BE2C (cell line): Measurements from ENCODE around the gene CRPPA.

ENCODE experiments used
- DNase-seq: peaks from one replicate; pipeline ENCODE4 v3.0.0-alpha.2; 2020
- H3K27me3 ChIP-seq: fragments of 250-450 bp; sonication (Bioruptor Pico); 2 replicates; pipeline ENCODE4 v1.5.1; 2020; ENCODE audit warnings: mild to moderate bottlenecking
- H3K36me3 ChIP-seq: fragments of 250-450 bp; sonication (Bioruptor Pico); 2 replicates; pipeline ENCODE4 v1.5.1; 2020; ENCODE audit warnings: mild to moderate bottlenecking
- H3K4me1 ChIP-seq: fragments of 250-450 bp; sonication (Bioruptor Pico); 2 replicates; pipeline ENCODE4 v1.5.1; 2020
- H3K4me3 ChIP-seq: 2 replicates; pipeline ENCODE4 v1.5.1; 2011; ENCODE audit warnings: low read depth, low read length
- H3K9me3 ChIP-seq: fragments of 250-450 bp; sonication (Bioruptor Pico); 2 replicates; pipeline ENCODE4 v1.5.1; 2020
- TF ChIP-seq, protein P1 (sequence below): IDR thresholded peaks from 2 replicates; pipeline ENCODE4 v1.5.1; 2012; ENCODE audit warnings: mild to moderate bottlenecking, low read depth, low read length

CRPPA gene

DNA sequence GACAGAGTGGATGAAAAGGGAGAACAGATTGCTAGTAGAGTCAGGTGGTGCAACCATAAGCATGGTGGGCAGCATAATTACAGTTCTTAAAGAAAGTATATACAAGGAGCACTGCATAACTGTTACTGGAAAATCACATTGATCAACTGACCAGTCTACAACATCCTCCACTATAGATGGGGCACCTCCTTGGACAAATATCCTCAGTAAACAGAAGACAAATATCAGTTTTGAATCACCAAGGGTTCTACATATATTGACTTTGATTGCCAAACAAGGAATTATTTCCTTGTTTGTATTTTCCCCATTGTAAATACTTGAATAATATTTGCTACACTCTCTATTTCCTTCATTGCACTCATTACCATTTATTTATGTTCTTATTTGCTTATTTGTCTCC, 17.6 kb upstream of the CRPPA start:
- Histone ChIP-seq H3K36me3 (no peaks in the 10 kb centered on the region), H3K9me3 (no peaks in the 10 kb centered on the region), H3K4me3 (no peak overlapping the region), H3K27me3 (no peaks in the 10 kb centered on the region), H3K4me1 (peaks cover 3% of the 10 kb centered on the region; the same call in 1 of the 2 replicates)
- DNase-seq, result no peak
- TF ChIP-seq, protein P1, sequence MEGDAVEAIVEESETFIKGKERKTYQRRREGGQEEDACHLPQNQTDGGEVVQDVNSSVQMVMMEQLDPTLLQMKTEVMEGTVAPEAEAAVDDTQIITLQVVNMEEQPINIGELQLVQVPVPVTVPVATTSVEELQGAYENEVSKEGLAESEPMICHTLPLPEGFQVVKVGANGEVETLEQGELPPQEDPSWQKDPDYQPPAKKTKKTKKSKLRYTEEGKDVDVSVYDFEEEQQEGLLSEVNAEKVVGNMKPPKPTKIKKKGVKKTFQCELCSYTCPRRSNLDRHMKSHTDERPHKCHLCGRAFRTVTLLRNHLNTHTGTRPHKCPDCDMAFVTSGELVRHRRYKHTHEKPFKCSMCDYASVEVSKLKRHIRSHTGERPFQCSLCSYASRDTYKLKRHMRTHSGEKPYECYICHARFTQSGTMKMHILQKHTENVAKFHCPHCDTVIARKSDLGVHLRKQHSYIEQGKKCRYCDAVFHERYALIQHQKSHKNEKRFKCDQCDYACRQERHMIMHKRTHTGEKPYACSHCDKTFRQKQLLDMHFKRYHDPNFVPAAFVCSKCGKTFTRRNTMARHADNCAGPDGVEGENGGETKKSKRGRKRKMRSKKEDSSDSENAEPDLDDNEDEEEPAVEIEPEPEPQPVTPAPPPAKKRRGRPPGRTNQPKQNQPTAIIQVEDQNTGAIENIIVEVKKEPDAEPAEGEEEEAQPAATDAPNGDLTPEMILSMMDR, result no peak

DNA sequence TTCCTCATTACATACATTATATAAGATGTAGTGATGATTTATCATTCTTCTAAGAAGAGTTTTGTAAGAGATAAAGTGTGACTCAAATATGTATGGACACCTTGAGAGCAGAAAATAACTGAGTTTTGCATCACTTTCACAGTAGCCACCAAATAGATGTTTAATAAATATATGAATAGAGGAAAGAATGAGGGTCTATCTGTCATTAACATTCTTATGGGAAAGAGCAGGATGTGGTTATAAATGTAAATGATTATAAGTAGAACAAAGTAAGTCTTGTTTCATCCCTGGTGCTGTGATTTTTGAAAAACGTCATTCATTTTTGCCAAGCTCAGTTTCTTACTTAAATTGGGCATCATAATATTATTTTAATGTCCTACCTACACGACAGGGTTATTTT, 15.0 kb upstream of the CRPPA start:
- Histone ChIP-seq H3K4me1 (peaks cover 3% of the 10 kb centered on the region; the same call in 1 of the 2 replicates), H3K36me3 (no peaks in the 10 kb centered on the region), H3K9me3 (no peaks in the 10 kb centered on the region), H3K4me3 (no peak overlapping the region), H3K27me3 (no peaks in the 10 kb centered on the region)
- DNase-seq, result no peak
- TF ChIP-seq, protein P1, result no peak

DNA sequence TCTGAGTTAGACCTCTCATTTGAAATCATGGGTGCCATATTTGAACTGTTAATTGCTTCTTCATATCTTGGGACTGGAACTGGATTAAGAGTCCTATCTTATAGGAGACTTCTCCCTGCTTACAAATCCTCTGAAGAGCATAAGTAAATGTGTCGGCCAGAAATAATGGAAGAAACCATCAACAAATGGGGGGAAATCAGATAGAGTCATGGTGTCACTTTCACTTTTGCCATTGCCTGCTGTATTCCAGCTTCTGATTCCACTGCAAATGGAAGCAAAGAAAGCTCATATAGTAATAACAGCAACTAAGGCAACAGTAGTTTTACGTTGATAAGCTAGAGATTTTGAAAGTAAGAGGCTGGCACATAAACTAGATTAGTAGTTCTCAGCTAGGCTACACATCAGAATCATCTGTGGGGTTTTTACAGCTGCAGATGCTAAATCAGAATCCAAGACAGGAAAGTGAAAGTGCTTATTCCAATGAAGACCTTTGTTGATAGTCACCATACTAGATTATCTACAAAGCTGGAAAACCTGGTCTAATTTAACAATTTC, 12.3 kb upstream of the CRPPA start:
- H3K9me3 ChIP-seq, result no peaks in the 10 kb centered on the region

DNA sequence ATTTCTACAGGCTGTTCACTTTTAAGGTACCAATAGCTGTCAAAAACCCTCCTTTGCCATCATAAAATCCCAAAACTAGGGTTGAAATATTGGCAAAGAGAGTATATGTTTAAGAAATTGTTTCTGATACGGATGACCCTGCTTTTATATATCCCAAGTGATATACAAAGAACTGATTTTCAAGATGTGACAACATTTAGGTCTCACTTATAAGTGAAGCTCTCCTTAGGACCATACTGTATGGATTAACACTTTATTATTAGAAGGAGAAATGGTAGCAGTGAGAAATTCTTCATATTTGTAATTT, 11.0 kb upstream of the CRPPA start:
- Histone ChIP-seq H3K27me3 (no peaks in the 10 kb centered on the region), H3K4me1 (peaks cover 3% of the 10 kb centered on the region; the same call in 1 of the 2 replicates), H3K4me3 (no peak overlapping the region), H3K36me3 (no peaks in the 10 kb centered on the region), H3K9me3 (no peaks in the 10 kb centered on the region)
- TF ChIP-seq, protein P1, result no peak
- DNase-seq, result no peak

More for the DNA sequence above, 12.3 kb upstream of the CRPPA start:
- DNase-seq, result no peak
- H3K27me3 ChIP-seq, result no peaks in the 10 kb centered on the region
- no peaks in the 10 kb centered on the region for H3K4me1 ChIP-seq
- H3K4me3 ChIP-seq, result no peak overlapping the region
- TF ChIP-seq, protein P1, result no peak
- H3K36me3 ChIP-seq, result no peaks in the 10 kb centered on the region

DNA sequence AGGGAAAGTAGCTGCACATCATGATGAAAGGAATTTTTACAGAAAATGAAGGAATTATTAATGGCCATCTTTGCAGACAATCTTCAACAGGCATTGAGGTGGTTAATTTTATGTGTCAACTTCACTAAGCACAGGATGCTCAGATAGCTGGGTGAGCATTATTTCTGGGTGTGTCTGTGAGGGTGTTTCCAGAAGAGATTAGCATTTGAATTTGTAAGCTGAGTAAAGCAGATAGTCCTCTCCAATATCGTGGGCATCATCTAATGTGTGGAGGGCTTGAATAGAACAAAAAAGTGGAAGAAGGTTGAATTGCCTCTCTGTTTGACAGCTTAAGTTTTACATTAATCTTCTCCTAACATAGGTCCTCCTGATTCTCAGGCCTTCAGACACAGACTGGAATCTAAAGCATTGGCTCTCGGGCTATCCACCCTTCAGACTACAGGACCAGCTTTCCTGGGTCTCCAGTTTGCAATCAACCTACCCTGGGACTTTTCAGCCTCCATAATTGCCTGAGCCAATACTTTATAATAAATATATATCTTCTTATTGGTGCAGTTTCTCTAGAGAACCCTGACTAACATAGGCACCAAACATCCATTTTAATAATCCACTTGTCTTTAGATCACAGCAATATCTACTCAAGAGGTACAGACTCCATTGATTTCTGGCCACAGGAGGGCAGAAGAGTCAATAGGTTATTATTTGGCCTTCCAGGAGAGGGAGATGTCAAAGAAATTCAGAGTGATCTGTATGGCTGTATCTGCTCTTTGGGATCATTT, 10.5 kb upstream of the CRPPA start:
- Histone ChIP-seq H3K27me3 (no peaks in the 10 kb centered on the region), H3K36me3 (no peaks in the 10 kb centered on the region), H3K4me3 (no peak overlapping the region), H3K9me3 (no peaks in the 10 kb centered on the region), H3K4me1 (peaks cover 3% of the 10 kb centered on the region; the same call in 1 of the 2 replicates)
- peak; percentile 56 for DNase-seq
- TF ChIP-seq, protein P1, result peak; percentile 86

DNA sequence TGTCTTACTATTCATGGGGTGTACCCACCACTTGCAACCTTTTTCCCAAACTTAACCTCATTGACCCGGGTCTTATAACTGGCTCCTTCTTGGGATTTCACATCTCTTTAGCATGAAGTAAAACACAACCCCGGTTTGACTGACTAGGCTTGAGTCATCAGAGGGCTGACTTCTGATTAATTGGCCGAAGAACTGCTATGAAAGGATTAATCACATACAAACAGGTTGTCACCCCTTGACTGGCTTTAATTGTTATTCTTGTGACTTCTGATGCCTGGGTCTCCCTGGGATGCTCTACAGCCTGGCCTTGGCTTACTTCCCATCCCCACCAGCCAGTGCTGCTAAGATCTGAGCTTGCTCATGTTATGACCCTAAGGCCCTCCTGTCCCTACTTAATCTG, 8.8 kb upstream of the CRPPA start:
- Histone ChIP-seq H3K4me3 (no peak overlapping the region), H3K4me1 (peaks cover 3% of the 10 kb centered on the region; the same call in 1 of the 2 replicates), H3K9me3 (no peaks in the 10 kb centered on the region), H3K27me3 (no peaks in the 10 kb centered on the region), H3K36me3 (no peaks in the 10 kb centered on the region)
- TF ChIP-seq, protein P1, result no peak
- DNase-seq, result no peak
